Gastroesophageal sphincter (tissue), 3 donors: ENCODE measurements around the gene HSD11B1.

ENCODE experiments used
- POLR2A ChIP-seq, 2 donors: fragments of 450-650 bp; IDR thresholded peaks; one replicate each; pipeline ENCODE4 v1.6.1; 2017; ENCODE audit warnings: antibody characterized with exemption in 2 of 2, mild to moderate bottlenecking in 2 of 2, moderate library complexity in 1 of 2
- TF ChIP-seq, protein P1 (sequence below), 4 experiments: fragments of 200-600 bp in 2 of 4; fragments of 450-650 bp in 2 of 4; sonication (generic) in 1 of 4; IDR thresholded peaks; one replicate each; pipeline ENCODE4 v1.5.1; 2017 to 2019; ENCODE audit warnings: antibody characterized with exemption in 4 of 4, mild to moderate bottlenecking in 2 of 4, moderate library complexity in 2 of 4

DNA sequence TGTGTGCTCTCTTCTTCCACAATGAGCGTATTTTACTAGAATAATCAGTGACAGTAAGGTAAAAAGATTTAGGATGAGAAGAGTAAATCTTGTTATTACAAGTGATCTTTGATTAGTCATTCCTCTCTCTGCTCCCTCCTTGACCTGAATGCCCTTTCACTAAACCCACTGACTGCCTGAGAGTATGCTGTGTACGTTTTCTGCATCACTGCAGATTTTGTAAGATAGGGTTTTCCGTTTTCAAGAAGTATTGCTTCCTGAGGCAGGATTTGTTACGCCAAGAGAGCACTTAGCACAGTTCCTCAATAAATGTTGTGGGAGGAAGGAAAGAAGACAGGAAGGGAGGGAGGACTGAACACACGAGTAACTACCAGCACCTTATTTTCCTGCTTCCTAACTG lies 44.7 kb upstream of the HSD11B1 start:
- TF ChIP-seq, protein P1, sequence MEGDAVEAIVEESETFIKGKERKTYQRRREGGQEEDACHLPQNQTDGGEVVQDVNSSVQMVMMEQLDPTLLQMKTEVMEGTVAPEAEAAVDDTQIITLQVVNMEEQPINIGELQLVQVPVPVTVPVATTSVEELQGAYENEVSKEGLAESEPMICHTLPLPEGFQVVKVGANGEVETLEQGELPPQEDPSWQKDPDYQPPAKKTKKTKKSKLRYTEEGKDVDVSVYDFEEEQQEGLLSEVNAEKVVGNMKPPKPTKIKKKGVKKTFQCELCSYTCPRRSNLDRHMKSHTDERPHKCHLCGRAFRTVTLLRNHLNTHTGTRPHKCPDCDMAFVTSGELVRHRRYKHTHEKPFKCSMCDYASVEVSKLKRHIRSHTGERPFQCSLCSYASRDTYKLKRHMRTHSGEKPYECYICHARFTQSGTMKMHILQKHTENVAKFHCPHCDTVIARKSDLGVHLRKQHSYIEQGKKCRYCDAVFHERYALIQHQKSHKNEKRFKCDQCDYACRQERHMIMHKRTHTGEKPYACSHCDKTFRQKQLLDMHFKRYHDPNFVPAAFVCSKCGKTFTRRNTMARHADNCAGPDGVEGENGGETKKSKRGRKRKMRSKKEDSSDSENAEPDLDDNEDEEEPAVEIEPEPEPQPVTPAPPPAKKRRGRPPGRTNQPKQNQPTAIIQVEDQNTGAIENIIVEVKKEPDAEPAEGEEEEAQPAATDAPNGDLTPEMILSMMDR (IDR thresholded peaks at IDR 0.05), result no peak
- TF ChIP-seq POLR2A (IDR thresholded peaks at IDR 0.05), result no peak
